Upper lobe of left lung (tissue), 6 donors: ENCODE results near the gene HOGA1. TPM values are rescaled to one million over a fixed set of nuclear protein-coding genes. Genes with fewer than 3 reads are reported as not detected.
A peak's percentile ranks its signal among the peaks of the same experiment; 100 is the strongest.
"Not testable (repeated sequence)": the region's sequence is repeated elsewhere in the genome, so short reads cannot be mapped to it uniquely, and the experiment has no call there.

Source experiments
- ATAC-seq, 2 donors: fragments of 200-7000 bp; cut with Tn5 transposase; one replicate each; pipeline ENCODE4 v1.9.1; 2022; ENCODE audit warnings: mild to moderate bottlenecking in 2 of 2, moderate library complexity in 2 of 2; ENCODE audit not compliant: low FRiP score in 2 of 2
- DNase-seq, 2 donors: peaks; one replicate each; pipeline ENCODE4 v3.0.0-alpha.2; 2019 to 2020
- H3K27ac ChIP-seq, 4 donors: fragments of 200-600 bp; sonication (generic); one replicate each; pipeline ENCODE4 v1.5.1; 2016 to 2019
- H3K27me3 ChIP-seq, 4 donors: fragments of 200-600 bp; sonication (generic); one replicate each; pipeline ENCODE4 v1.5.1; 2017 to 2019
- H3K36me3 ChIP-seq, 4 donors: fragments of 200-600 bp; sonication (generic); one replicate each; pipeline ENCODE4 v1.5.1; 2016 to 2019
- H3K4me1 ChIP-seq, 4 donors: fragments of 200-600 bp; sonication (generic); one replicate each; pipeline ENCODE4 v1.5.1; 2018 to 2019
- H3K4me3 ChIP-seq, 4 donors: fragments of 200-600 bp; sonication (generic); one replicate each; pipeline ENCODE4 v1.5.1; 2017 to 2019; ENCODE audit warnings: mild to moderate bottlenecking in 2 of 4, moderate library complexity in 1 of 4
- H3K9me3 ChIP-seq, 4 donors: fragments of 200-600 bp; sonication (generic); one replicate each; pipeline ENCODE4 v1.5.1; 2018 to 2019
- CTCF ChIP-seq, 6 experiments: fragments of 450-650 bp in 4 of 6; fragments of 200-600 bp in 2 of 6; sonication (generic) in 2 of 6; IDR thresholded peaks; one replicate each; pipeline ENCODE4 v1.5.1; 2016 to 2019; ENCODE audit warnings: antibody characterized with exemption in 6 of 6
- EP300 ChIP-seq, 4 donors: sonication (generic); formaldehyde crosslinking; IDR thresholded peaks; one replicate each; pipeline ENCODE4 v1.5.1; 2017; ENCODE audit warnings: antibody characterized with exemption in 4 of 4, control low read depth in 2 of 4
- POLR2A ChIP-seq, 4 donors: fragments of 450-650 bp; IDR thresholded peaks; one replicate each; pipeline ENCODE4 v1.5.1; 2016 to 2017; ENCODE audit warnings: antibody characterized with exemption in 4 of 4, mild to moderate bottlenecking in 2 of 4
- POLR2AphosphoS5 ChIP-seq, 2 donors: sonication (generic); formaldehyde crosslinking; IDR thresholded peaks; one replicate each; pipeline ENCODE4 v1.5.1; 2017; ENCODE audit warnings: antibody characterized with exemption in 2 of 2
- WGBS, 2 donors: methylation state at CpG; one replicate each; pipeline ENCODE4 v1.1.5; 2017 to 2018; 5-methylcytosine and 5-hydroxymethylcytosine counted together
- total RNA-seq, 6 donors: library from RNA; depleted of rRNA in 4 of 6; stranded (reverse); fragments of >200 nt in 4 of 6; gene quantifications; one replicate each; pipeline versions ENCODE4 v1.1.0 to v1.2.1, GENCODE V29; 2016 to 2021
- donor health status: DM: no; HTN: no; CAD: no; lungs with moderate emphysema.
- donor health status: DM: no; HTN: yes; CAD: no; lungs with severe emphysema.

The HOGA1 gene
- total RNA-seq, 6 donors from 2014 or later, result 0.39 to 4.2 (median 1.9) TPM

- TF ChIP-seq POLR2AphosphoS5 (IDR thresholded peaks at IDR 0.05), result no peak
- no peak for TF ChIP-seq EP300 (IDR thresholded peaks at IDR 0.05)
- TF ChIP-seq POLR2A (IDR thresholded peaks at IDR 0.05), result no peak
- TF ChIP-seq CTCF (IDR thresholded peaks at IDR 0.05), result no peak
- WGBS, 2 donors, result 85 to 91% methylated on average over 9 to 13 of the region's 13 CpGs
- Histone ChIP-seq H3K4me1 (peaks cover 6 to 36% (median 14%) of the 10 kb centered on the region in 4 donors), H3K27me3 (no peaks in the 10 kb centered on the region), H3K4me3 (no peak overlapping the region), H3K27ac (peak overlapping the region in 1 of 4 donors; percentile 45), H3K9me3 (no peaks in the 10 kb centered on the region), H3K36me3 (no peaks in the 10 kb centered on the region)
- DNase-seq, result no peak
- ATAC-seq, result no peak
These were observed 35.2 kb upstream of the HOGA1 start for GRCh38 chr10:97548828-97549455.

- no peak for TF ChIP-seq POLR2A (IDR thresholded peaks at IDR 0.05)
- no peak overlapping the region for H3K4me3 ChIP-seq
- H3K27me3 ChIP-seq, result no peaks in the 10 kb centered on the region
- H3K27ac ChIP-seq, result peak overlapping the region in 3 of 4 donors; percentile 1 to 49 (median 45)
- no peaks in the 10 kb centered on the region for H3K36me3 ChIP-seq
- ATAC-seq (no peak), DNase-seq (no peak)
- H3K9me3 ChIP-seq, result no peaks in the 10 kb centered on the region
- 65 to 66% methylated on average over 9 to 13 of the region's 13 CpGs for WGBS, 2 donors
- peaks cover 2 to 28% (median 12%) of the 10 kb centered on the region in 4 donors for H3K4me1 ChIP-seq
These were observed 34.4 kb upstream of the HOGA1 start for GRCh38 chr10:97549587-97550322.

DNA sequence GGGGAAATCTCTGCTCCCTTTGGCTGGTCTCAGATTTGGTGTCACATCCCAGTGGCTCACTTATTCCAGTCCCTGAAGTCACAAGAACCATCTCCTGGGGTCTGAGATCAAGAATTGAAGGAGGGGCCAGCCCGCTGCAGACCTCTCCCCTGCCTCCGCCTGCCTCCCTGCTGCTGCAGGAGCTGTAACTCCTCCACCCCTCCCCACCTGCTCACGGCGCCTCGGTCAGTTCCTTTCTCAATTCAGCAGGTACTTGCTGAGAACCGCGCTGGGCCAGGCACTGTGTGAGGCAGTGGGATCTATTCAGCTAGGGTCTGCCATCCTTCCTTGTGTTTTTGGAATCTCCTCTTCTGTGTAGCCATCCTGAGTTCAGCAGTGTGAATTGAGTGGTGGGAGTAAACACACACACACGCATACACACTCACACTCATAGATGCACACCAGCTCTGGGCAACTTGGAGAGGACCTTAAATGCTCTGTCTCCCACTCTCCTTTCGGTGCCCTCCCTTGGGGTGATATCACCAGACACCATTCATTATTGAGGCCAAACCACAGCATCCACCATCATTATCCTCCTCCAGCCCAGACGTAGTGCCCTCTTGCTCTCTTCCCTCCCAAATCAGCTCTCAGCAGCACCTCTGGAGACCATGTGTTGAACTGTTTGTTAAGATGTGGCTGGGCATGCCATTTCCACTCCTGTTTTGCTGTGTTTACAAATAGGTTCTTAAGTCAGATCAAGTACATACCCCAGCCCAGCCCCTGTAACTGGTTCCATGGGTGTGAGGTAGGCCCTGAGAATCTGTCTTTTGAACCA is 33.6 kb upstream of the HOGA1 start:
- peak overlapping the region in 3 of 4 donors; percentile 1 to 49 (median 45) for H3K27ac ChIP-seq
- H3K27me3 ChIP-seq, result no peaks in the 10 kb centered on the region
- no peak for DNase-seq
- H3K4me1 ChIP-seq, result peaks cover 2 to 24% (median 12%) of the 10 kb centered on the region in 4 donors
- H3K36me3 ChIP-seq, result no peaks in the 10 kb centered on the region
- no peaks in the 10 kb centered on the region for H3K9me3 ChIP-seq
- no peak overlapping the region for H3K4me3 ChIP-seq
- no peak for ATAC-seq
- TF ChIP-seq POLR2A (IDR thresholded peaks at IDR 0.05) (no peak), CTCF (IDR thresholded peaks at IDR 0.05) (no peak), EP300 (IDR thresholded peaks at IDR 0.05) (no peak), POLR2AphosphoS5 (IDR thresholded peaks at IDR 0.05) (no peak)
- WGBS, 2 donors, result 75 to 78% methylated on average over 10 of the region's 10 CpGs

GRCh38 chr10:97551271-97551670 is 32.9 kb upstream of the HOGA1 start:
- Histone ChIP-seq H3K27ac (no peak overlapping the region), H3K9me3 (no peaks in the 10 kb centered on the region), H3K27me3 (no peaks in the 10 kb centered on the region), H3K4me1 (peaks cover 2 to 24% (median 12%) of the 10 kb centered on the region in 4 donors), H3K36me3 (no peaks in the 10 kb centered on the region), H3K4me3 (no peak overlapping the region)
- WGBS, 2 donors, result 73 to 98% methylated on average over 6 of the region's 6 CpGs
- TF ChIP-seq EP300 (IDR thresholded peaks at IDR 0.05) (no peak), POLR2A (IDR thresholded peaks at IDR 0.05) (no peak), CTCF (IDR thresholded peaks at IDR 0.05) (no peak), POLR2AphosphoS5 (IDR thresholded peaks at IDR 0.05) (no peak)
- ATAC-seq, result no peak
- no peak for DNase-seq

GRCh38 chr10:97553575-97554031 is 30.6 kb upstream of the HOGA1 start:
- no peaks in the 10 kb centered on the region for H3K36me3 ChIP-seq
- no peaks in the 10 kb centered on the region for H3K27me3 ChIP-seq
- peak in 1 of 2 donors; percentile 73 for DNase-seq
- no peak overlapping the region for H3K27ac ChIP-seq
- TF ChIP-seq POLR2AphosphoS5 (IDR thresholded peaks at IDR 0.05) (no peak), CTCF (IDR thresholded peaks at IDR 0.05) (peak; percentile 61 to 86 (median 75))
- no peaks in the 10 kb centered on the region for H3K9me3 ChIP-seq
- H3K4me3 ChIP-seq, result no peak overlapping the region
- 23 to 24% methylated on average over 6 of the region's 6 CpGs for WGBS, 2 donors
- peak; percentile 89 to 96 for ATAC-seq
- peaks cover 2 to 16% (median 9%) of the 10 kb centered on the region in 4 donors for H3K4me1 ChIP-seq

DNA sequence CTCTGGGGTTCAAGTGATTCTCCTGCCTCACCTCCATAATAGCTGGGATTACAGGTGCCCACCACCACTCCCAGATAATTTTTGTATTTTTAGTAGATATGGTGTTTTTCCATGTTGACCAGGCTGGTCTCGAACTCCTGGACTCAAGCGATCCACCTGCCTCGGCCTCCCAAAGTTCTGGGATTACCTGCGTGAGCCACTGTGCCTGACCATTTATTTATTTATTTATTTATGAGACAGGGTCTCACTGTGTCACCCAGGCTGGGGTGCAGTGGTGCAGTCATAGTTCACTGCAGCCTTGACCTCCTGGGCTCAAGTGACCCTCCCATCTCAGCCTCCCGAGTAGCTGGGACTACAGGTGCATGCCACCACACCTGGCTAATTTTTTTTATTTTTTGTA is 29.9 kb upstream of the HOGA1 start:
- H3K9me3 ChIP-seq, DNase-seq, H3K36me3 ChIP-seq, H3K4me3 ChIP-seq, ATAC-seq, H3K27ac ChIP-seq, H3K27me3 ChIP-seq: not testable (repeated sequence)
- WGBS, 2 donors, result 92 to 96% methylated on average over 5 of the region's 5 CpGs
- H3K4me1 ChIP-seq, result peaks cover 2 to 14% (median 9%) of the 10 kb centered on the region in 4 donors

DNA sequence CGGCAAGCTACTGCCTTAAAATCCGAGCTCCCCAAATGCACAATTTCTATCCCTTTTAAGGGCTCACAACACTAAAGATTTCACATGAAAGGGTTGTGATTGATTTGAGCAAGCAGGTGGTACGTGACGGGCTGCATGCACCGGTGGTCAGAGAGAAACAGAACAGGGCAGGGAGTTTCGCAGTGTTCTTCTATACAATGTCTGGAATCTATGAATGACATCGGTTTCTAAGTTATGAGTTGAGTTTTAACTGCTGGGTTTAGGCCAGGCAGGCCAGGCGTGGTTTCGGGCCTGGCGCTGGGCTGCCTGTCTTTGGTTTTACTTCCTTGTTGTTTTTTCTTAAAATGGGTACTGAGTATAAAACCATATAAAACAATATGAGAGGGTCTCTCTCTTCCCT is 28.6 kb upstream of the HOGA1 start:
- not testable (repeated sequence) for H3K27me3 ChIP-seq, H3K4me3 ChIP-seq, H3K4me1 ChIP-seq, H3K9me3 ChIP-seq, ATAC-seq, H3K36me3 ChIP-seq, DNase-seq, H3K27ac ChIP-seq
- WGBS, 2 donors, result 91 to 93% methylated on average over 6 to 7 of the region's 10 CpGs
